Measurements from ENCODE around the gene ALDH3A1.

ALDH3A1 gene

GRCh38 chr17:19718613-19719354, 29.3 kb downstream of the ALDH3A1 start:
- no peak for DNase-seq

DNA sequence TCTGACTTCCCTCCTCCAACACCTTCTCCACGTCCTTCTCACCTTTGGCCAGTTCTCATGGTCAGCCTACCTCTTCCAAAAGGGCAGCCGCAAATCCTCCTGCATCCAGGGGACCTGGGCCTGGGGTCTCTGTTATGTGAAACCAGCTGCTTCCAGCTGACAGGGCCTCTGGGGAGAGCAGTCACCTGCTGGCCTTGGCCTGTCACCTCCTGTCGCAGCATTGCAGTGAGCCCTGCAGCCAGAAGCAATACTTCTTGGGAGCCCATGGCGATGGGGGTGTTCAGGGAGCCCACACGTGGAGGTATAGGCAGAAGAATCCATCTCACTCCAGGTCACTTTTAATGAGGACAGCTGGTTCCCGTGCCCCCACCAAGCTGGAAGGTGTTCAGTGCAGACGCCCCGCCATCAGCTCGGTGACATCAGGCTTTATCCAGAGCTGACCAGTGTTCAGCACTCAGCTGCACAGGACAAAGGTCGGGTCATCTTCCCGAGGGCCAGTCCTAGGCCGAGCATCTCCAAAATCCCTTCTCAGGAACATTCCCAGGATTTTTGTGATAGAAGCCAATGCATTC, 30.0 kb downstream of the ALDH3A1 start:
- DNase-seq: no peak

- no peak for DNase-seq
These were observed 30.6 kb downstream of the ALDH3A1 start for GRCh38 chr17:19717411-19717908.

DNA sequence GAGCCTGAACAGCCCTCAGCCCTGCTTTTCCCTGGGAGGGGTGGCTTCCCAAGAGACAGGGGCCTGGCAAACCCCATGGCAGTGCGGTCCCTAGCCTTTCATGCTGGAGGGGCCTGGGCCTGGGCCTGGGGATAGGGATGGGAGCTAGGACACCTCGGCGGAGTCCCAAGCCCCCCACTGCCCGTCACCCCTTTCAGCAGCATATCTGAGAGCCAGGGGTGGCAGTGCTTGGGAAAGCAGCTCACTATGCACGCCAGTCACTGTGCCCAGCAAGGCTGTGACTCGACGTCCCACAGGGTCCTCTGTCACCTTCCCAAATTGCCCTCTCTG, 31.1 kb downstream of the ALDH3A1 start:
- no peak for DNase-seq

GRCh38 chr17:19716108-19717030, 31.7 kb downstream of the ALDH3A1 start, which contains the start of gene SLC47A2:
Gene SLC47A2 (minus strand): TSS chr17:19716584. CDS start chr17:19716555, 29 bp downstream.
- DNase-seq: no peak

- DNase-seq: no peak
These were observed 33.3 kb downstream of the ALDH3A1 start for GRCh38 chr17:19714542-19715411.

DNA sequence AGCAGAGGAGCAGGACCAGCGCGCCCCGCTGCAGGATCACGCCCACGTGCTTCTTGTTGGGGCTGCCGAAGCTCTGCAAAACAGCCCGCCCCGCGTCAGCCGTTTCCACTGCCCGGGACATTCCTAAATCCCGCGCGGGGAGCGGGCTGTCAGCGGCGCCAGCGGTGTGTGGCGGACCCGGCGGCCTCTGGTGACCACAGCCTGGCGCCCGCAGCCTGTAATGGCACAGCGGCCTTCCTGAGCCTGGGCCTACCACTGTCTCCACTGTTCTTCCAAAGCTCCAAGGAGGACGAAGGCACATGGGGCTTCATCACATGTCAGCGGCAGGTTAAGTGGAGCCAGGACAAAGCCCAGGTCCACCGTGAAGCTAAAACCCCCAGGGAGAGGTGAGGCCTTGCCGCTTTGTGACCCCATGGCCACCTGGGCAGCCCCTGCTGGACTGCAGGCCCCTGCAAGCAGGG, 34.2 kb downstream of the ALDH3A1 start:
- no peak for DNase-seq

DNA sequence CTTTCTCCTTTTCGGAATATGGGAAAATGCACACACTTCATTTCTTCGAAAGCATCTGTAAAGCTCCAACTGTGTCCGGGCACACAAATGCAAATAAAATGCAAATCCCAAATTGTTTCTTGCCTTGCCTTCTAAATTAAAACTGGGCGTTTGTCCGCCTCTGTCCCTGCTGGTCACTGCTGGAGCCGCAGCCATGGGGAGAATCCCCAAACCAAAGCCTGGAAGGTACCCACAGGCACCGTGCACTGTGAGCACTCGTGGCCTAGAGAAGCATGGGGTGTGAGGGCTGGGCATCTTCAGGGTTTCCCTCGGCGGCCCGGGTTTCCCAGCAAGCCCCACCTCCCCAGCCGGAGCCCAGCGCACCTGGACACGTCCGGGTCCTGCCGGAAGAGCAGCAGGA, 34.6 kb downstream of the ALDH3A1 start:
- no peak for DNase-seq

DNA sequence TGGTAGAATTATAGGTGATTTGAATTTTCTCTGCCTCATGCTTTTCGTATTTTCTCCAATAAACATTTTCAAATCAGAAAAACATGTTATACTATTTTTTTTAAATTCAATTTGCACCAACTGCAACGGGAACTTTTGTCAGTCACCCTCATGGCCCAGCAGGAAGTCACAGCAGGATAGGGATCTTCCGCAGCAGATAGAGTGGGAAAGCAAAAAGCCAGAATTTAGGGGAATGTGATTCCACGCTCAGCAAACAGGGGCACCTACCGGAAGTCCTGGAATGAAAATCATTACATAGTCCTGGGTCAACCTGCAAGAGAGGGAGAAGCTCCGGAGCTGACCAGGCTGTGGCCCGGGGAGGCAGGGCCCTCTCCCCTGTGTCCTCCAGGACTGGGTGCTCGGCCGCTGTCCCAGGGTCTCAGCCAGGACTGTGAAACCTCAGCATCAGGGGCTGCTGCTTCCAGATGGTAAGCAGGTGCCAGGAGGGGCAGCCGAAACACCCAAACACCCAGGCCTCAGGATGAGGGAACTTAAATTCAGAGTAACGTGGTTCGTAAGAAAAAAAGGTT, 35.6 kb downstream of the ALDH3A1 start:
- no peak for DNase-seq

- no peak for DNase-seq
These were observed 38.3 kb downstream of the ALDH3A1 start for GRCh38 chr17:19709841-19710240.

- no peak for DNase-seq
These were observed 39.5 kb downstream of the ALDH3A1 start for GRCh38 chr17:19708431-19709175.

GRCh38 chr17:19707728-19708221, 40.3 kb downstream of the ALDH3A1 start:
- no peak for DNase-seq

DNA sequence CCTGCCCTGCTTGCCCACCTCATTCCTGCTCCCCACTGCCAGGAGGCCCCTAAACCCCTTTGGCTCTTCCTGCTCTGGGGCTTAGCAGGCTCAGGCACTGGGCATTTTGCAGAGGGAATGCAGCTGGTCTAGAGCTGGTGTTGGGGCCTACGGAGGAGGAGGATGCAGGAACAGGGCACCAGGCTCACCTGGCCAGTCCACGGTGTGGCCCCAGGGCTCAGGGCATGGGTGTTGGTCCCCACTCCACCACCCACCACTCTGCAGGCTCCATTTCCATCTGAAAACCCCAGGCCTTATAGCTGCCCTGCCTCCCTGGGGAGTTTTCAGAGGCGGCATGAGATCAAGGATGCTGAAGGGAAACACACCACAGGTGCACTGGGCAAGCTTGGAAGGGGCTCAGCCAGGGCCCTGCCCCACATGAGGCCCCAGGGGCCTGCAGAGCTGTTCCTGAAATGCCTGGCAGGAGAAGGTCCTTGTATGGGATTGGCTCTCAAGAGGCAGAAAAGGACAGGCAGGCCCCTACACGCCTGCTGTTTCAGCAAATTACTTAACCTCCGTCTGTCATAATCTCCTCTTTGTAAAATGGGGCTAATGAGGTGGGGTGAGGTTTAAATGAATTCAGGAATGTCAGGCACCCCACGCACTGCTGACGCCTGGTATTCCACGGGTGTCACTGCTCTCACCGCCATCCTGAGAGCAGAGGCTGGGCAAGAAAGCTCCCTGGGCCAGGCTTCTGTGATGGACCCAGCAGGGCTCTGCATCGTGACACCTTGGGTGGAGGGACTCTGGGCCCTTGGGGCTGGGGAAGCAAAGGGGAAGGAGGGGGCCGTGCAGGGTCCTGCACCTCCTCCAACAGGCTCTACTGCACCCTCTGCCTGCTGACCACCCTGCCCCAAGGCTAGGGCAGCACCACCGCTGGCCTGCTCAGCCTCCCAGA, 41.0 kb downstream of the ALDH3A1 start:
- DNase-seq: no peak

DNA sequence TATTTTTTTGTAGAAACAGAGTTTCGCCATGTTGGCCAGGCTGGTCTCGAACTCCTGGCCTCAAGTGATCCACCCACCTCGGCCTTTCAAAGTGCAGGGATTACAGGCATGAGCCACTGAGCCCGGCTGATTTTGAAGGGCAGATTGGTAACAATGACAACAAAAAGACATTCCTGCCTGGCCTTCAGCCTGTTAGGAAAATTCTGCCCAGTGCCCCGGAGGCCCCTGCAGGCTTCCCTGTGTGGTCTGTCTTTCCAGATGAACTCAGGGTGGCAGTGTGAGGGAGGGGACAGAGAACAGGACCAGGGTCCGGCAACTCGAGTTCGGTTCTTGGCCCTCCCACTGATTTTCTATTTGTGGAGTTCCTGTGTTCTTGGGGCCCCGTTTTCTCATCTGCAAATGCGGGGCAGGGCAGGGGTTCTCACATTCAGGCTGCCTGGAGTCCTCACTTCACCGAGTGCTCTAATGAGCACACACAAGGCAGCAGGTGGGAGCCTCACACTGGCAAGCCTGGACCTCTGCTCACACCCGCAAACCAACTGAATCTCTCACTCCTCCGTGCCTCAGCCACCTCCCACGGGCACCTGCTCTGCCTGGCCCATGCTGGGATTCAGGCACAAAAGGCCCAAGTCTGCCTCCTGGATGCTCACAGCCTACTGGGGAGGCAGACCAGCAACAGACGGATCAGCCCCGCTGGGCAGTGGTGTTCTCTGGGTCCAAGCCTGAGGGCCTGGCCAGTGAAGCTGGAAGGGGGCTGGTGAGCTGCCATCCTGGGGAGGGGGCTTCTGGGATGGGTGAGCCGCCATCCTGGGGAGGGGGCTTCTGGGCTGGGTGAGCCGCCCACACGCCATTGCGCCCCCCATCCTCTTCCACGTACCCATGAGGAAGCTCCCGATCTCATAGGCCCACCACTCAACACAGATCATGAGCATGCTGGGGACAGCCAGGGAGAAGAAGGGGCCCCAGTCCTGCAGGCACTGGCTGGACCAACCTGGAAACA, 42.0 kb downstream of the ALDH3A1 start:
- no peak for DNase-seq

DNA sequence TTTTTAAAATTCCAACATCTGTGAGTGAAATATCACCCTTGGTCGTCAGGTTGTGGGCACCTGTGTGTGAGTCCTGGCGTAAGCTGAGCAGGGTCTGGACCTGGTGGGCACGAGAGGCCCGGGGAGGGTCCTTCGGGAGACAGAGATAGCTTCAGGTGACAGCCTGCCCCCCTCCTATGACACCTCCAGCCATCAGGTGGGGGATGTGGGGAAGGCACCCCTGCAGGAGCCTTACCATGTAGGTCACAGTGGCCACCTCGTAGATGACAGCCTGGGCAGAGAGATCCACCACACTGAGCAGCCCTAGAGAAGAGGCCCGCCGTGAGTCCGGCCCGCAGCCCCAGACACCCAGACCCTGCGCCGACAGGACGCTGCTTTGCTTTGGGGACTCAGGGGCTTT, 42.9 kb downstream of the ALDH3A1 start:
- no peak for DNase-seq

DNA sequence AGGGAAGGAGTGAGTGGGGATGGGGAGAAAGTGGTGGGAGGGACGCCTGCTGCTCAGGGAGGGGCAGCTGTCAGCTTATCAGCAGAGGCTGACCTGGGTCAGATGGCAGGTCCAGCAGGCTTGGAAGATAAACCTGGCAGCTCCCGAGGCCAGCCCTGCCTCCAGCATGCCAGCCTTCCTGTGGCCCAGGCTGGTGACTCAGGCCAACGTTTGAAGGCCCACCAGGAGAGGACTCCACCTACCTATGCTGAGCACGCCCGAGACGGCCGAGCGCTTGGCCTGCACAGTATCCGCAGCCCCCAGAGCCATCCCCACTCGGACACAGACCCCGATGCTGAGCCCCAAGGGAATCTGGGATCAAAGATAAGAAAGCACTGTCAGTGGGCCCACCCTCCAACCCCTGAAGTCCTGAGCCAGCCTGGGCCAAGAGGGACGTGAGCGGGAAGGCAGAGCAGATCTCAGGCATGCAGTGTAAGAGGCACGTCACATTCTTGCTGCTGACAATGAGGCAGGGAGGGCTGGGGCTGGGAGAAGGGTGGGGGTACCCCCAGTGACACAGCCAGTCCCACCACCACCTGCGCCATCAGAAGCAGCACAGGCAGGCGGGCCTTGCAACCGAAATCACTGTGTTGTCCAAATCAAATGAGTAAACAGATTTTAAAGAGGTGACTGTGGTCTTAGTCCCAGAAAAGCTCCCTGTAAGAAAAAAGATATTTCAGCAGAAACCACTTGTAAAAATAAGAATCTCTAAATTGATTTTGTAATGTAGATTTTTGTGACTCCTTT, 44.1 kb downstream of the ALDH3A1 start:
- DNase-seq: no peak

DNA sequence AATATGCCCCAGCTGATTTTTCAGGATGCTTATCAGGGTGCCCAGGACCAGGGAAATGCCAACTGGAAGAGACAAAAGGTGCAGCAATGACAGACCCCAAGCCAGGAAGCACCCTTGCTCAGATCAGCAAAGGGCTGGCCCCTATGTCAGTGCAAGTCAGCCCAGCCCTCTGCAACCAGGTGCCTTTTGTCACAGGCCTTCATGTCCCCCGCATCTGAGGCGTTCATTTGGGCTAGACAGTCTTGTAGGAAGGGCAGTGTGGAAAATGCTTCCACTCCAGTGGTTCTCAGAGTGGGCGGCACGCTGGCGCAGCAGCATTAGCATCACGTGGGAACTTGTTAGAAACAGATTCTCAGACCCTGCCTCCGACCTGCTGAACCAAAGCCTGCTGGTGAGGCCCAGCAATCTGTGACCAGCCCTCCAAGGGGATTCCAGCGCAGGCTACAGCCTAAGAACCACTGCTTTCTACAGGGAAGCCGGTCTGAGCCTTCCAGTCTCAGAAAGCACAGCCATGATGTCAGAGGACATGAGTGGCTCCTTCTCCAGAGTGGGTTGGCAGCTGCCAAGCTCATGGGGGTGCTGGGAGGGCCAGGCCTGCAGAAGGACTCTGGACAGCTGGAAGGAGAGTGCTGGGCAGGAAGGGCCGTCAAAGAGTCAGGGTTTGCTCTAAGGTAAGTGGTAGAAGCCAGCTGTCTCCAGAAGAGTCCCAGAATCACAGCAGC, 44.8 kb downstream of the ALDH3A1 start:
- DNase-seq: no peak
